ENCODE results near the gene ZCCHC14. TPM values are rescaled to one million over a fixed set of nuclear protein-coding genes. Genes with fewer than 3 reads are reported as not detected.

The ZCCHC14 gene
- total RNA-seq, 1 experiment from 2014 or later, result 37.8 TPM

- RAD21 ChIA-PET (ENCODE audit: low non-redundant PET in 1 of 2, low total read pairs in 2 of 2, uncharacterized antibody in 2 of 2, unreplicated experiment in 2 of 2), result interaction anchor here in 1 of 2 experiments (0.7 kb wide), 1 partner anchor 12 kb away, joined by 3 read pairs; no protein-coding TSS in a partner anchor
Measured at GRCh38 chr16:87382023-87382785, 110.6 kb downstream of the ZCCHC14 start.

More at GRCh38 chr16:87382023-87382785, 110.6 kb downstream of the ZCCHC14 start:
- Histone ChIP-seq H3K79me2 (ENCODE audit: insufficient read depth, low read length) (peaks cover 60% of the 10 kb centered on the region), H3K27me3 (ENCODE audit: insufficient read depth, low read length) (no peaks in the 10 kb centered on the region), H3K9me2 (ENCODE audit: insufficient read depth) (no peaks in the 10 kb centered on the region), H3K9me3 (ENCODE audit: control insufficient read depth in 1 of 2, insufficient read depth in 1 of 2, low read depth in 1 of 2, low read length in 2 of 2) (no peaks in the 10 kb centered on the region), H3K4me3 (replicated peaks in 1 of 2; ENCODE audit: low read depth in 1 of 2, low read length in 2 of 2) (peak overlapping the region; percentile 88 to 90), H3K27ac (ENCODE audit: low read depth, low read length) (peak overlapping the region; percentile 75), H4K20me1 (ENCODE audit: insufficient read depth) (peaks cover 17% of the 10 kb centered on the region; the same call in 1 of the 2 replicates), H2AFZ (ENCODE audit: low read depth, low read length, poor library complexity, severe bottlenecking) (no peak overlapping the region), H3K9ac (ENCODE audit: low read length) (peak overlapping the region; percentile 86), H3K4me1 (ENCODE audit: control insufficient read depth in 1 of 2, insufficient read depth in 2 of 2, low read length in 2 of 2) (peaks cover 29 to 30% of the 10 kb centered on the region in 2 experiments), H3K36me3 (ENCODE audit: control insufficient read depth in 1 of 2, insufficient read depth in 2 of 2, low read length in 2 of 2) (0 out of 4 replicates have a peak, but pooled peaks cover 0 to 7% of the 10 kb centered on the region in 2 experiments), H3K4me2 (ENCODE audit: low read length) (peak overlapping the region; percentile 87)
- CTCF ChIA-PET, result no interaction called here
- TF ChIP-seq YY1 (IDR thresholded peaks at IDR 0.05; ENCODE audit: extremely low read depth, insufficient replicate concordance, low read depth, low read length) (no peak), ZNF274 (IDR thresholded peaks at IDR 0.05; ENCODE audit: low read depth, low read length) (no peak), CBX3 (IDR thresholded peaks at IDR 0.05; ENCODE audit: low read depth) (no peak), SIN3A (IDR thresholded peaks at IDR 0.05; ENCODE audit: low read depth) (no peak), REST (IDR thresholded peaks at IDR 0.05; ENCODE audit: low read depth) (no peak), ZBTB33 (IDR thresholded peaks at IDR 0.05; ENCODE audit: extremely low read depth, insufficient replicate concordance, low read length) (no peak), TCF7L2 (IDR thresholded peaks at IDR 0.05; ENCODE audit: borderline replicate concordance, extremely low read depth, insufficient read depth, insufficient read length) (no peak), POLR2AphosphoS5 (IDR thresholded peaks at IDR 0.05; ENCODE audit: low read depth, low read length) (no peak), MAX (IDR thresholded peaks at IDR 0.05) (no peak), FOSL1 (IDR thresholded peaks at IDR 0.05; ENCODE audit: low read depth) (no peak), JUND (IDR thresholded peaks at IDR 0.05) (no peak), CTCF (IDR thresholded peaks at IDR 0.05 in 2 of 3, conservative IDR thresholded peaks at IDR 0.05 in 1 of 3; ENCODE audit: borderline replicate concordance in 1 of 3, insufficient read depth in 1 of 3, low read depth in 2 of 3, low read length in 2 of 3) (no peak)
- ATAC-seq (no peak), DNase-seq (ENCODE audit: low read depth, low spot score) (no peak)
- intact Hi-C loops (cut with micrococcal nuclease), result loop anchor here (5.0 kb wide), 1 partner anchor 65 kb away; the partner anchor contains the start of gene C16orf95
- POLR2A ChIA-PET, result interaction anchor here (2.2 to 2.6 kb wide), 2 partner anchors 12 to 18 kb away, joined by 12 to 17 read pairs; no protein-coding TSS in a partner anchor
- TSS peak; percentile 50 for BruUV-seq (replicated peaks)

Data from HCT116 (cell line).